ENCODE measurements around the gene TEPSIN.
"Not testable (repeated sequence)": the region's sequence is repeated elsewhere in the genome, so short reads cannot be mapped to it uniquely, and the experiment has no call there.

Gene TEPSIN

GRCh38 chr17:81227630-81228029, 11.2 kb downstream of the TEPSIN start:
- not testable (repeated sequence) for H2AFZ ChIP-seq (ENCODE audit: low read depth, low read length); H2BK5ac ChIP-seq (ENCODE audit: low read depth, low read length, poor library complexity, severe bottlenecking); H3K9me3 ChIP-seq (ENCODE audit: control insufficient read depth, low read length); H3K18ac ChIP-seq (ENCODE audit: low read depth in 1 of 2, low read length in 2 of 2); H2BK120ac ChIP-seq (ENCODE audit: low read depth, low read length); H3K4ac ChIP-seq (ENCODE audit: low read depth in 1 of 2, low read length in 2 of 2); H2AK5ac ChIP-seq (ENCODE audit: low read length, severe bottlenecking); H3K4me1 ChIP-seq (ENCODE audit: control insufficient read depth, insufficient read depth, low read depth, low read length); H3K4me3 ChIP-seq (ENCODE audit: insufficient read depth in 1 of 2, low read depth in 1 of 2, low read length in 2 of 2); H4K8ac ChIP-seq (ENCODE audit: low read length); H3K14ac ChIP-seq (ENCODE audit: low read length in 2 of 2); H2BK15ac ChIP-seq (ENCODE audit: low read depth, poor library complexity, severe bottlenecking); DNase-seq; H3K27me3 ChIP-seq (ENCODE audit: control insufficient read depth in 1 of 2, insufficient read depth in 1 of 2, low read length in 2 of 2); H3K9ac ChIP-seq (ENCODE audit: low read length); H3K23ac ChIP-seq (ENCODE audit: low read length in 2 of 2); H2BK12ac ChIP-seq (ENCODE audit: low read length in 2 of 2); H4K91ac ChIP-seq (ENCODE audit: low read length); H3K27ac ChIP-seq (ENCODE audit: low read length, poor library complexity, severe bottlenecking); H3K4me2 ChIP-seq (ENCODE audit: low read length, poor library complexity, severe bottlenecking); H3K79me1 ChIP-seq (replicated peaks; ENCODE audit: low read length, poor library complexity, severe bottlenecking)
- no CpG with 5 or more reads among the region's 2 CpGs for WGBS
- peaks cover 40 to 45% of the 10 kb centered on the region in 2 experiments for H3K36me3 ChIP-seq (ENCODE audit: control insufficient read depth in 1 of 2, insufficient read depth in 2 of 2, low read depth in 1 of 2, low read length in 2 of 2)

GRCh38 chr17:81223762-81224130, 15.1 kb downstream of the TEPSIN start:
- Histone ChIP-seq H2AFZ (ENCODE audit: low read depth, low read length) (no peak overlapping the region), H3K9me3 (ENCODE audit: control insufficient read depth, low read length) (peaks cover 3% of the 10 kb centered on the region), H3K23ac (ENCODE audit: low read length in 2 of 2) (no peak overlapping the region), H2BK120ac (ENCODE audit: low read depth, low read length) (no peak overlapping the region), H4K91ac (ENCODE audit: low read length) (no peak overlapping the region), H2BK5ac (ENCODE audit: low read depth, low read length, poor library complexity, severe bottlenecking) (no peak overlapping the region), H3K9ac (ENCODE audit: low read length) (peak overlapping the region; percentile 79), H3K4me1 (ENCODE audit: control insufficient read depth, insufficient read depth, low read depth, low read length) (peaks cover 21% of the 10 kb centered on the region), H3K14ac (ENCODE audit: low read length in 2 of 2) (no peak overlapping the region), H3K27me3 (ENCODE audit: control insufficient read depth in 1 of 2, insufficient read depth in 1 of 2, low read length in 2 of 2) (no peaks in the 10 kb centered on the region), H3K79me1 (replicated peaks; ENCODE audit: low read length, poor library complexity, severe bottlenecking) (peaks cover 22% of the 10 kb centered on the region), H3K4me3 (ENCODE audit: insufficient read depth in 1 of 2, low read depth in 1 of 2, low read length in 2 of 2) (peak overlapping the region in 1 of 2 experiments; percentile 78), H3K4ac (ENCODE audit: low read depth in 1 of 2, low read length in 2 of 2) (no peak overlapping the region), H2BK15ac (ENCODE audit: low read depth, poor library complexity, severe bottlenecking) (no peak overlapping the region), H3K36me3 (ENCODE audit: control insufficient read depth in 1 of 2, insufficient read depth in 2 of 2, low read depth in 1 of 2, low read length in 2 of 2) (peaks cover 11 to 21% of the 10 kb centered on the region in 2 experiments), H2BK12ac (ENCODE audit: low read length in 2 of 2) (no peak overlapping the region), H3K18ac (ENCODE audit: low read depth in 1 of 2, low read length in 2 of 2) (no peak overlapping the region), H4K8ac (ENCODE audit: low read length) (no peak overlapping the region), H2AK5ac (ENCODE audit: low read length, severe bottlenecking) (no peak overlapping the region), H3K4me2 (ENCODE audit: low read length, poor library complexity, severe bottlenecking) (peak overlapping the region; percentile 91), H3K27ac (ENCODE audit: low read length, poor library complexity, severe bottlenecking) (no peak overlapping the region)
- no peak for DNase-seq
- 74% methylated on average over 11 of the region's 11 CpGs for WGBS

- DNase-seq: peak; percentile 98
- Histone ChIP-seq H4K8ac (ENCODE audit: low read length) (peak within 1 kb of the TSS; percentile 94), H3K27me3 (ENCODE audit: control insufficient read depth in 1 of 2, insufficient read depth in 1 of 2, low read length in 2 of 2) (no peaks in the 10 kb centered on the region), H3K4me2 (ENCODE audit: low read length, poor library complexity, severe bottlenecking) (peak within 1 kb of the TSS; percentile 91), H2AFZ (ENCODE audit: low read depth, low read length) (peak within 1 kb of the TSS; percentile 95), H3K23ac (ENCODE audit: low read length in 2 of 2) (peak within 1 kb of the TSS in 1 of 2 experiments; percentile 23), H3K27ac (ENCODE audit: low read length, poor library complexity, severe bottlenecking) (no peak within 1 kb of the TSS), H2BK15ac (ENCODE audit: low read depth, poor library complexity, severe bottlenecking) (peak within 1 kb of the TSS; percentile 67), H2BK12ac (ENCODE audit: low read length in 2 of 2) (no peak within 1 kb of the TSS), H3K4me3 (ENCODE audit: insufficient read depth in 1 of 2, low read depth in 1 of 2, low read length in 2 of 2) (peak within 1 kb of the TSS; percentile 85 to 93), H3K18ac (ENCODE audit: low read depth in 1 of 2, low read length in 2 of 2) (peak within 1 kb of the TSS; percentile 46 to 70), H3K4ac (ENCODE audit: low read depth in 1 of 2, low read length in 2 of 2) (peak within 1 kb of the TSS in 1 of 2 experiments; percentile 42), H2AK5ac (ENCODE audit: low read length, severe bottlenecking) (no peak within 1 kb of the TSS), H3K4me1 (ENCODE audit: control insufficient read depth, insufficient read depth, low read depth, low read length) (peaks cover 21% of the 10 kb centered on the region), H3K9me3 (ENCODE audit: control insufficient read depth, low read length) (peaks cover 3% of the 10 kb centered on the region), H3K36me3 (ENCODE audit: control insufficient read depth in 1 of 2, insufficient read depth in 2 of 2, low read depth in 1 of 2, low read length in 2 of 2) (peaks cover 5 to 20% of the 10 kb centered on the region in 2 experiments), H3K79me1 (replicated peaks; ENCODE audit: low read length, poor library complexity, severe bottlenecking) (peaks cover 28% of the 10 kb centered on the region), H3K14ac (ENCODE audit: low read length in 2 of 2) (peak within 1 kb of the TSS in 1 of 2 experiments; percentile 93), H2BK120ac (ENCODE audit: low read depth, low read length) (peak within 1 kb of the TSS; percentile 52), H4K91ac (ENCODE audit: low read length) (peak within 1 kb of the TSS; percentile 61), H2BK5ac (ENCODE audit: low read depth, low read length, poor library complexity, severe bottlenecking) (no peak within 1 kb of the TSS), H3K9ac (ENCODE audit: low read length) (peak within 1 kb of the TSS; percentile 79)
- WGBS: 1% methylated on average over 66 of the region's 79 CpGs
Observed at GRCh38 chr17:81222906-81223761, 15.7 kb downstream of the TEPSIN start, which contains the start of gene CEP131. Gene CEP131, minus strand, starts transcription at chr17:81222965. Its CDS starts 2,909 bp downstream, at chr17:81220056.

- H2BK120ac ChIP-seq (ENCODE audit: low read depth, low read length): peak overlapping the region; percentile 52
- H3K4me2 ChIP-seq (ENCODE audit: low read length, poor library complexity, severe bottlenecking): peak overlapping the region; percentile 69
- peak overlapping the region; percentile 79 for H3K9ac ChIP-seq (ENCODE audit: low read length)
- peak overlapping the region; percentile 61 for H4K8ac ChIP-seq (ENCODE audit: low read length)
- peak overlapping the region in 1 of 2 experiments; percentile 42 for H3K4ac ChIP-seq (ENCODE audit: low read depth in 1 of 2, low read length in 2 of 2)
- no peak overlapping the region for H2BK15ac ChIP-seq (ENCODE audit: low read depth, poor library complexity, severe bottlenecking)
- H3K27ac ChIP-seq (ENCODE audit: low read length, poor library complexity, severe bottlenecking): no peak overlapping the region
- H3K79me1 ChIP-seq (replicated peaks; ENCODE audit: low read length, poor library complexity, severe bottlenecking): peaks cover 29% of the 10 kb centered on the region
- no peak overlapping the region for H2BK5ac ChIP-seq (ENCODE audit: low read depth, low read length, poor library complexity, severe bottlenecking)
- H3K4me1 ChIP-seq (ENCODE audit: control insufficient read depth, insufficient read depth, low read depth, low read length): peaks cover 21% of the 10 kb centered on the region
- peak overlapping the region; percentile 52 for H4K91ac ChIP-seq (ENCODE audit: low read length)
- under 1% methylated on average over 25 of the region's 30 CpGs for WGBS
- peak overlapping the region; percentile 85 to 93 for H3K4me3 ChIP-seq (ENCODE audit: insufficient read depth in 1 of 2, low read depth in 1 of 2, low read length in 2 of 2)
- no peak overlapping the region for H2AK5ac ChIP-seq (ENCODE audit: low read length, severe bottlenecking)
- no peak for DNase-seq
- peak overlapping the region in 1 of 2 experiments; percentile 23 for H3K23ac ChIP-seq (ENCODE audit: low read length in 2 of 2)
- peaks cover 3% of the 10 kb centered on the region for H3K9me3 ChIP-seq (ENCODE audit: control insufficient read depth, low read length)
- H3K27me3 ChIP-seq (ENCODE audit: control insufficient read depth in 1 of 2, insufficient read depth in 1 of 2, low read length in 2 of 2): no peaks in the 10 kb centered on the region
- peaks cover under 1 to 23% of the 10 kb centered on the region in 2 experiments for H3K36me3 ChIP-seq (ENCODE audit: control insufficient read depth in 1 of 2, insufficient read depth in 2 of 2, low read depth in 1 of 2, low read length in 2 of 2)
- H2BK12ac ChIP-seq (ENCODE audit: low read length in 2 of 2): no peak overlapping the region
- H3K18ac ChIP-seq (ENCODE audit: low read depth in 1 of 2, low read length in 2 of 2): peak overlapping the region; percentile 25 to 59
- H2AFZ ChIP-seq (ENCODE audit: low read depth, low read length): peak overlapping the region; percentile 95
- peak overlapping the region in 1 of 2 experiments; percentile 93 for H3K14ac ChIP-seq (ENCODE audit: low read length in 2 of 2)
Observed at GRCh38 chr17:81222620-81222905, 16.3 kb downstream of the TEPSIN start.

All from mesenchymal stem cell (in vitro differentiated cells and primary cell).